ENCODE measurements around the gene TRABD.
"Not testable (repeated sequence)": the region's sequence is repeated elsewhere in the genome, so short reads cannot be mapped to it uniquely, and the experiment has no call there.

Gene TRABD

DNA sequence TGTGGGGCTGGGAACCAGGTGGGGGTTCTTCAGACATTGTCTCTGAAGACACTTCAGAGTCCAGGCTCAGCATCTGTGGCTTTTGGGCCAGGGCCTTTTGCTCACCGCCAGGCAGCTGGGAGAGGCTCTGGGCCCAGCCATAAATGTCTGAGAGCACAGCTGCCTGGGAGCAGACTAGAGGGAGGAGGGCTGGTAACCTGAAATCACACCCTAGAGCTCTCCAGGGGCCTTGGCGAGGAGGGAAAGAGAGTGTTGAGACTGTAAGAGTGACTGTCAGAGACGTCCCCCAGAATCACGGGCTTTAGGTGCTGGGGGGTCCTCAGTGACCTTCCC, 4.1 kb downstream of the TRABD start:
- DNase-seq: no peak

DNA sequence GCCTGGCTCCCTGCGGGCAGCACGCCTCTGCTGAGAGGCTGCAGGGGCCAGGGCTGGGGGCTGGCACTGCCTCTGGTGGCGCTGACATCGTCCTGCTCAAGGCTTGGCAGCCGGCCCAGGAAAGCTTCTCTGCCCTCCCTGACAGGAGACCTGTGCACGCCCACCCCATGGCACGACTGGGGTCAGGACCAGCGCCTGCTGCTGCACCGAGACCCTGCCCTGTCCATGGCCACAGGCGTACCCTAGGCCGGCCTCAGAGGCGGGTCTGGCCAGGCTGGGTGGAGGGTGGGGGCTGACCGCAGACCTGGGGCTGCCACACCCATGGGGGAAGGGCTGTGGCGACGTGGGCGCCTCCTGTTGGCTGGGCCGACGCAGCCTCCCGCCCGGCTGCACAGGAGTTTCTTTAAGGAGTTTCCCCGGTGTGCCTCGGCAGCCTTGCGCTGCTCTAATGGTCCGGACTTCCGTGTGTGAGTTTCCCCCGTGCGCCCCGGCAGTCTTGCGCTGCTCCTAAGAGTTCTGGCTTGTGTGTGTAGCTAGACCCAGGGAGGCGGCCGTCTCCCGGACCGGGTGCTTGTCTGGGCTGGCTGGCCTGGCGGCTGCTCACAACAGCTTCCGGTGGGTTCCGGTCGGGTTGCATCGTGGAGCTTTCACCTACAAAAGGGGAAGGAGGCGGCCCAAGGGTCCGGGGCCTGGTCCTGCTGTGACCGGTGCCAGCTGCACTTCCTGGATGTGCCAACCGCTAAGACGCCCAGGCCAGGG, 4.6 kb downstream of the TRABD start:
- DNase-seq: peak; percentile 61

DNA sequence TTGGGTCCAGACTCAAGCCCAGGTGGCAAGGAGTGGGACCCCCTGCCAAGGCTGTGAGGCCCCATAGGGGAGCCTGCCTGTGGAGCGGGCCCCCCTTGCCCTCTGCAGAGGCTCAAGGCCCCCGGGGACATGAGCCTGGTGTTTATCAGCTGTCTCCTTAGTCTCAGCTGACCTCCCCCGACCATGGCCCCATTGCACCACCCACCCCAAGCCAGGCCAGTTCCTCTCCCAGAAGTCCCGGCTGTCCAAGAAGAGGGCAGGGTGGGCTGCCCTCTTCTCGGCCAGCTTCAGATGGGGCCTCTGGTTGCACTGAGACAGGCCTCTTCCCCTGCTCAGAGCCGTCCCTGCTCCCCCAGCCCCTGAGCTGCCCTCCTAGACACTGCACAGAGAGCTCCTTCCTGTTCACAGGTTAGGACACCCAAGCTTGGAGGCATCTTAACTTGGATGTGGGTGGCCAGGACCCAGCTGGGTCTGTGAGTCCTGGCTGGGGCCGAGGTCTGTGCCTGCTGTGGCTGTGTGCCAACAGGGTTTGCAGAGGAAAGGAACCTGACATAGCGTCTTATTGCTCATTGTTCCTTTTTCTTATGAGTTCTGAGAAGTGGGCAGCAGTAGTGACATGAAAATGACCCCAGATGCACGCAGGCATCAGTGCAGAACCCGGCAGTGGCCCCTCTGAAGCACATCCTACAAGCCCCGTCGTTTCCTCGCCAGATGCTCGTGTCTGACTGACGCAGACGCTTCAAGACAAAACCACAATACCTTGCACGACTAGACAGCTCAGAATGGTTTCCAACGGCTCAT, 5.4 kb downstream of the TRABD start:
- no peak for DNase-seq

DNA sequence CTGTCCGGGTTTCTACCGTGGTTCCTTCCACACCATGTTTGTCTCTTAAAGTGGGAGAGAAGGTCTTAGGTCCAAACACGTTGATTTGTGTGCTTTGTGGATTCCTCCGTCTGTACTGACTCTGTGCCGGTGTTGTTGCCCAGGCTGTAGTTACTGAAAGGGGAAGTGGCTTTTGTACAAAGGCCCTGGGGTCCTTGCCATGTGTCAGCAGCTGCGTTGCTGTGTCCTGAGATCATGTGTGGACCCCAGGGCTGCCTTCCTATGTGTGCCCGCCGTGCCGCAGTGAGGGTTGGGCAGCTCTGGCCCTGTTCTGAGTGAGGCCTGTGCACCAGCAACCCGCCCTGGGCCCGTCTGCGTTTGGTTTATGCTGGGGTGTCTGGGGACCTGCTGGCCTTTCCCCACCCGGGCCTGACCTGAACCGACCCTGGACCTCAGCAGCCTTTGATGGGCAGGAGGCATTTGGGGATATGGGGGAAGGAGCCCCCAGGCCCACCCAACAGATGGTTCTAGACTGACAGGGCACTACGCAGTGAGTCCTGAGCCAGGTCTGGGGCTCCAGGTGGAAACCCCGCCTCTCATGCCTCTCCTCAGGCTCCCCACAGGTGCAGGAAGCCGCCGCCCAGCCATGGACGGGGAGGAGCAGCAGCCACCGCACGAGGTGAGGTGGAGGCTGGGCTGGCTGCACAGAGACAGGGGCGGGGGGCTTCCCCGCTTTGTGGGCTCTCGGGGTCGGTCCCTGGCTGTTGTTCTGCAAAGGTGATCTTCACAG, 6.9 kb downstream of the TRABD start:
- DNase-seq: no peak

DNA sequence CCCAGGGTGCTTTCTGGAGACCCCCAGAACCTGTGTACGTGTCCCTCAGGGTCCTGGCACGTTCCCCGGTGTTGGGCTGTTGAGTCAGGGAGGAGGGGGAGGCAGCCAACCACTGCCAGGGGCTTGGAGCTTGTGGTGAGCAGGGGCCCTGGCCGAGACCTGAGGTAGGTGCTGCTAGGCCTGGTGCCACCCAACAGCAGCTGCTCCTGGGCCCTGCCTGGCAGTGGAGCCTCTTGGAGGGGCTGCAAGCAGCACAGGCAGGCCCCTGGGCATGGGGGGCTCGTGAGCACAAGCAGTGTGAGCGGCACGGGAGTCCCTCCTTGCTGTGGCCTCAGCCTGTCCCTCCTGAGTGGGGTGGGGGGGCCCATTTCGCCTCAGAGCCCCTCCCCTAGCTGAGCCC, 7.9 kb downstream of the TRABD start:
- no peak for DNase-seq

DNA sequence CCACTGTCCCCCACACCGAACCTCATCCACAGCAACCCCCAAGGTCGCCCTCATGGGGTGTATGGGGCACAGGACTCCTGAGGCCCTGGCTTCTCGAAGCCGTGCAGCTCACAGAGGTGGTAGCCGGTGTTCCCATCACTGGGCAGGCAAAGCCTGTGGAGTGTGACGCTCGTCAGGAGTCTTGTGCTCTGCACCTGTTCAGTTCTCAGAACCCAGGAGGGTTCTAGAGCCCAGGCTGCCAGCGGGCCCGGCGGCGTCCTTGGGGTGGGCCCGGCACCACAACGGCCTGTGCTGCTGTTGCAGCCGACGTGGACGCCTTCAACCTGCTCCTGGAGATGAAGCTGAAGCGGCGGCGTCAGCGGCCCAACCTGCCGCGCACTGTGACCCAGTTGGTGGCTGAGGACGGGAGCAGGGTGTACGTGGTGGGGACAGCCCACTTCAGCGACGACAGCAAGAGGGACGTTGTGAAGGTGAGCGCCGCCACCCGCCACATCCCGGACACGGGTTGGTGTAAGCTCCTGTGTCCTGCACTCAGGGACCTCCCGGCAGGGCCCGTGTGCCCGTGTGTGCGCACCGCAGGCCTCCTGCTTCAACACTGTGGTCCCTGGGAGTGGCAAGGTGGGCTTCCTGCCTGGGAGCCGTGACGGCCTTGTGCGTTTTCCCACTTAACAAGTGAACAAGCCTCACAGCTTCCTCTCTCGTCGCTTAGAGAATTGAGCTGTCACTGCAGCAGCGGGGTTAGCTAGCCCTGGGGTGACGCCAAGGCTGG, 8.5 kb downstream of the TRABD start:
- DNase-seq: no peak

DNA sequence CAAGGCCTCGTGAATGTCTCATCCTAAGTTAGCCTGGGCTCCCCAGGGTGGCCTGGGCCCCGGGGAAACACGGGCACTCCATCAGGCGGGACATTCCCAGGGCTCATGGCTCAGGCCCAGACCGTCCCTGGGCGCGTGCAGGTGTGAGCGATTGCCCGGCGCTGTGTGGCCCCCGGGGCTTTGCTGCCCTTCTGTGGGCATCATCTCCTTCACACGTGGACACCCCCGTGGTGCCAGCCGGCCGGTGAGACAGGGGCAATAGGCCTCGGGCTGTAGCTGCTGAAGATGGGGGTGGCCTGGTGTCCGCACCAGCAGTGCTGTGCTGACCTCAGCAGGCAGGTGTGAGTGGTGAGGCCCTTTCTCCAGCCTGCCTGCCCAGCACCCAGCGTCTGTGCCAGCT, 10.5 kb downstream of the TRABD start:
- DNase-seq: no peak

DNA sequence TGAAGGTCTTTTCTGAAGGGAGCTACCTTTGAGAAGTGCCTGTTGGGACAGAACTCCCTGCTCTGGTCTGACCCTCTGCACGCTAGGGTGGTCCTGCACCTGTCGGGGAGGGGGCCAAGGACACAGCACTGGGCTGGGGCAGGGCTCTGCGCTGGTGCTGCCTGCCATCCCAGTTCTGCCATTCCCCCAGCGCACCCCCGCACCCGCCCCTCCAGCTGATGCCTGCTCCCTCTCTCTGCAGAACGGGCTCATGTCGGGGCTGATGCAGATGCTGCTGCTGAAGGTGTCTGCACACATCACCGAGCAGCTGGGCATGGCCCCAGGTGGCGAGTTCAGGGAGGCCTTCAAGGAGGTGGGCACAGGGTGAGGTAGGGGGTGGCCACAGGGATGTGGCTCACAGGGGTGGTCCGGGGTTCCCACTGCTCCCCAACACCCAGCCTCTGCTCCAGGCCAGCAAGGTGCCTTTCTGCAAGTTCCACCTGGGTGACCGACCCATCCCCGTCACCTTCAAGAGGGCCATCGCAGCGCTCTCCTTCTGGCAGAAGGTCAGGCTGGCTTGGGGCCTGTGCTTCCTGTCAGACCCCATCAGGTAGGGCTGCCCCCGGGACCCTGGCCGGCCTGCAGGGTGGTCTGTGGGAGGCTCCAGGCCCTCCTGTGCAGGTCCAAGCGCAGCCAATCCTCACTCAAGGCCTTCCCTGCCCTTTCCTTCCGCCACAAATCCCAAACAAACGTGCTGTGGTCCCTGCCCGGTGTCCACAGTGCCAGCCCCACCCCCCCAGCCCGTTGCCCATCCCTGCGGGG, 11.5 kb downstream of the TRABD start:
- no peak for DNase-seq

DNA sequence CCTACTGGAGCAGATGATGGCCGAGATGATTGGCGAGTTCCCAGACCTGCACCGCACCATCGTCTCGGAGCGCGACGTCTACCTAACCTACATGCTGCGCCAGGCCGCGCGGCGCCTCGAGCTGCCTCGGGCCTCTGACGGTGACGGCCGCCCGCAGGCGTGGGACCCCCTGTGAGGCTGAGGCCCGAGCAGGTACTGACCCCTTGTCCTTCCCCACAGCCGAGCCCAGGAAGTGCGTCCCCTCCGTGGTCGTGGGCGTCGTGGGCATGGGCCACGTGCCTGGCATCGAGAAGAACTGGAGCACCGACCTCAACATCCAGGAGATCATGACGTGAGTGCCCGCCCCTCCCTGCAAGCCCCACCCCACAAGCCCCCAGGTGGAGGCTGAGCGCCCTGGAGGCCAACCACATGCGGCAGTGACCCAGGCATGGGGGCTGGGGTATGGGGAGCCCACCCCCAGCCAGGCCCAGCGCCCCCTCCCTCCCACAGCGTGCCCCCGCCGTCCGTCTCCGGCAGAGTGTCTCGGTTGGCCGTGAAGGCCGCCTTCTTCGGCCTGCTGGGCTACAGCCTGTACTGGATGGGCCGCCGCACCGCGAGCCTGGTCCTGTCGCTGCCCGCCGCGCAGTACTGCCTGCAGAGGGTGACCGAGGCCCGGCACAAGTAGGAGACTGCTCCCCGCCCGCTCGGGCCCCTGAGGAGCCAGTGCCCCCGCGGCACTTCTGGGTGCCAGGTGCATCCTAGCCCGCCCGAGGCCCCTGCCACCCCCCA, 12.3 kb downstream of the TRABD start:
- DNase-seq: no peak

DNA sequence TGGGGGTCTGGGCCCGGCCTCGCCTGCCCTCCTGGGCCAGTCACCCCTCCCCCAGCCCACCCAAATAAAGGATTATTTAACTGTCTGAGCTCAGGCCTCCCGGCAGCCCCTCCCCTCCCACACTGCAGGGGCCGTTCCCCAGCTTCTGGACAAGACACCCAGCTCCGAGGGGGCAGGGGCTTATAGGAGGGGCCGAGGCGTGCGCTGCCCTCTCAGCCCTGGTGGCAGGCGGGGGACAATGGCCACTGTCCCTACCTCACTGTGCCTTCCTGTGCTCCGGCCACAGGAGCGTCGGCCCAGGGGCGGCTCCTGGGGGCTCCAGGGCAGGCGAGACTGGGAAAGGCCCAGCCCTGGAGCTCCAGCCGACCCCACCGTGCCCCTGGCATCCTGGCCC, 12.9 kb downstream of the TRABD start:
- DNase-seq: no peak

DNA sequence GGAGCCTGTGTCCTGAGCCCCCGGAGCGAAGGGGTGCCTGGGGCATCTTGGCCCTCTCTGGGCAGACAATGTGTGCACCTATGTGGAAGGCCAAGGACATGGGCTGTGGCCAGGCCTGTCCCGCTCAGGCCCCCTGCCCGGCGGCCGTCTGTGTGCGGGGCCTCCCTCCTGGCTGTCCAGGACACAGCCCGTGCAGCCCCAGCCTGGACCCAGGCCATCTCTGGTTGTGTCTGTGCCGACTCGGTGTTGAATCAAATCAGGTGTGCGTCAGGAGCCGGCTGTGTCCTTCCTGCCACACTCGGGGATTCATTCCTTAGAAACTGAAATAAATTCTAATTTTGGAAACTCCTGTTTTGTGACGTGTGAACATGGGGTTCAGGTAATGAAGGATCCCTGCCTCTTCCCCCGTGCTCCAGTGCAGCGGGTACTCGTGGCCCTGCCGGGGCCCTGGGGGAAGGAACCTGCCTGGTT, 13.6 kb downstream of the TRABD start:
- no peak for DNase-seq

DNA sequence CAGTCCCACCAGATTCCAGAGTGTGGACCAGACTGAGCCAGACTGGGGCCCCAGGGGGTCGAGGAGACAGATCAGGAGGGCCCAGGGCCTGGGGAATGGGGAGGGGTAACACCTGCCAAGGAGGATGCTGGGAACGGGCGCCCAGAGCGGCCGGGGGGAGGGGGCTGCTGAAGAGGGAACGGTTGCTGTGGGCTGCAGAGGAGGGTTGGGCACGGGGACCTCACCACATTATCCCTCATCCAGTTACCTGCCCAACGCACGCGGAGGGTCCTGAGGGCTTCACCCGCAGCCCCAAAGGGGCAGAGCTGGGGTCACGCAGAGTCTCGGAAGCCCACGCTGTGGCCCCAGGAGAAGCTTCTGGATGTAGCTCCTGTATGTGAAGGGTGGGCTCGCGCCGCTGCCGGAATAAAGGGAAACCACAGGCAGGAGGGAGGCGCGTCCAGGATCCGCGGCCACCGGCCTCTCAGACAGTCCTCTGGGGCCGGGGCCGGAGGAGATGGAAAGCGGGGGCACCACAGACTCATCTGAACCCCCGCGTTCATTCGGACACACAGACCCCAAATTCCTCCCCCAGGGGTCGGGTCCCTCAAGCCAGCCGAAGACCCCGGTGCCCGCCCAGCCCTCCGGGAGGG, 14.2 kb downstream of the TRABD start:
- no peak for DNase-seq

DNA sequence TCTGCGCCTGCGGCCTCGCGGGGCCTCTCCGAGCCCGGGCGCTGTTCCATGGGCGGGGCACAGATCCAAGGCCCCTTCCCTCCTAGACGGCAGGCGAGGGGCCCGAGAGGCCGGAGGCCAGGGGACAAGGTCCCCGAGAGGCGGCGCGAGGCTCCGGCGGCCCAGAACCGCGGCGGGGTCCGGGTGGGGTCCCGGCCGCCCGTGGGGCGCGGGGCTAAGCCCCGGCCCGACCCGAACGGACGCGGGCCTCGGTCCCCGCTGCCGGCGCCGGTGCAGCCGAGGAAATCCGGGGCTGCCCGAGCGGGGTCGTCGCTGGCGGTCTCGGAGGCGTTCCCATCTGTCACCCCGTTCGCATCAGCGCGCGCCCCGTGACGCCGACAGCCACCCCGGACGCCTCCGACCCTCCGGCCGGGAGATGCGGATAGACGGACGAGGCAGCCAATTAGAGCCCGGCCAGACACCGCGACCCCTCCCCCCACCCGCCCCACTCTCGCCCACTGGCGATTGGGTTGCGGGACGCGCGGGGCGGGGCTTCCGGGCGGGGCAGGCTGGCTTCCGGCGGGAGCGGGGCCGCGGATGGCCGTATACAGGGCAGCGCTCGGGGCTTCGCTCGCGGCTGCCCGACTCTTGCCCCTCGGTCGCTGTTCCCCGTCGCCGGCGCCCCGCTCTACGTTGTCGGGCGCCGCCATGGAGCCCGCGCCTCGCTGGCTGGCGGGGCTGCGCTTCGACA, 14.9 kb downstream of the TRABD start, which contains the start of gene SELENOO:
Gene SELENOO (plus strand): TSS at position 551 of the 730 bp plus-strand sequence. CDS start 26 bp downstream, at position 577.
- DNase-seq: peak; percentile 48

DNA sequence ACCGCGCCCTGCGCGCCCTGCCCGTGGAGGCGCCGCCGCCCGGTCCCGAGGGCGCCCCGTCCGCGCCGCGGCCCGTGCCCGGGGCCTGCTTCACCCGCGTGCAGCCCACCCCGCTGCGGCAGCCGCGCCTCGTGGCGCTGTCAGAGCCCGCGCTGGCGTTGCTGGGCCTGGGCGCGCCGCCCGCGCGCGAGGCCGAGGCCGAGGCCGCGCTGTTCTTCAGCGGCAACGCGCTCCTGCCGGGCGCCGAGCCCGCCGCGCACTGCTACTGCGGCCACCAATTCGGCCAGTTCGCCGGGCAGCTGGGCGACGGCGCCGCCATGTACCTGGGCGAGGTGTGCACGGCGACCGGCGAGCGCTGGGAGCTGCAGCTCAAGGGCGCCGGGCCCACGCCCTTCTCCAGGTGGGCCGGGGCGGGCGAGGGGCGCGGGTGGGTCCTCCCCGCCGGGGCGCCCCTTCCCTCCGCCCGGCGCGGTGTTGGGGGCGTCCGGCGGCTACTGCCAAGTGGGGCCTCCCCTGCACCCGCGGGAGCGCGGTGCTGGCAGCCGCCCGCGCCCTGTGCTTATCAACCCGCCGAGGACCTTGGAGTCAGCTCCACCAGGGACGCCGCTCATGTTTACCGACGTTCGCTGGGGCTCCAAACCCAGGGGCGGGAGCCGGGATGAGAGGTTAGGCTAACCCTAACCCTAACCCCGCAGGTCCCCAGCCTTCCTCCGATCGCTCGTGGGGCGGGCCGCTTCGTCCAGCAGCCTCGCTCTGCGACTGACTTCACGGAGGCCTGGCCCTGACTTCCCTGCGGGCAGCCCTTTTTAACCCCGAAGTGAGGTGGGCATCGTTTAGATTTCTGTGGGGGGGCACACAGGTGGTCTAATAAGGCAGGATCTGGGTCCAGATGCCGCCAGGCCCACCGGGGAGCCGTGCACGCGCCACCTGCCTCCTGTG, 15.7 kb downstream of the TRABD start:
- no peak for DNase-seq

DNA sequence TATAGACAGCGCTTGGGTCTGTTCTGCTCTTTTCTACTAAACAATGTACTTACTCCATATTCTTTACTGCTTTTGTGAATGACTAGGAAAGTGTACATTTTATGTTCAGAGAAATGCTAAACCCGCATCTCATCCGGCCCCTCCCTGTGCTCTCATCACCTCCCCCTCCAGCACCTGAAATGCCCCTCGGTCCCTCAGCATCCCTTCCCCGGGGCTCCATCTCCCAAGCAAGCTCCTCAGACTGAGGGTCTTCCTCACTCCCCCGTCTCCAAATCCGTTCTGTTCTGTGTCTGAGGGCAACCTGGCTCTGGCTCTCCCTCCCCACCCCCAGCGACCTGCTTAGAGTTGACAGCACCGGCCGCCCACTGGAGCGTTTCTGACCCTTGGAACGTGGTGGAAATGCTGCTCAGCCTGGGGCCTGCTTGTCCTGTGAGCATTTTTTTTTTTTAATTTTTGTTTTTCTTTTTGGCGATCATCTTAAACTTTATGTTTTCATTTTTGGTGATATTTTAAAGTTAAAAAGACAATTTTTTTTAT, 16.5 kb downstream of the TRABD start:
- DNase-seq: no peak

DNA sequence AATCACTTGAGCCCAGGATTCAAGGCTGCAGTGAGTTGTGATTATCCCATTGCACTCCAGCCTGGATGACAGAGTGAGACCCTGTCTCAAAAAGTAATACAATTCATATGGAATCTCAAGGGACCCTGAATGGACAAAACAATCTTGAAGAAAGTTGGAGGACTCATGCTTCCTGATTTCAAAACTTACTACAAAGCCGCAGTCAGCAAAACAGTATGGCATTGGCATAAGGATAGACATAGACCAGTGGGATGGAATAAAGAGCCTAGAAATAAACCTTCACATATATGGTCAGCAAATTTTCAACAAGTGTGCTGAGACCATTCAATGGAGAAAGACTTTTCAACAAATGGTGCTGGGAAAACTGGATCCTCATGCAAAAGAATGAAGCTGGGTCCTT, 17.6 kb downstream of the TRABD start:
- no peak for DNase-seq

DNA sequence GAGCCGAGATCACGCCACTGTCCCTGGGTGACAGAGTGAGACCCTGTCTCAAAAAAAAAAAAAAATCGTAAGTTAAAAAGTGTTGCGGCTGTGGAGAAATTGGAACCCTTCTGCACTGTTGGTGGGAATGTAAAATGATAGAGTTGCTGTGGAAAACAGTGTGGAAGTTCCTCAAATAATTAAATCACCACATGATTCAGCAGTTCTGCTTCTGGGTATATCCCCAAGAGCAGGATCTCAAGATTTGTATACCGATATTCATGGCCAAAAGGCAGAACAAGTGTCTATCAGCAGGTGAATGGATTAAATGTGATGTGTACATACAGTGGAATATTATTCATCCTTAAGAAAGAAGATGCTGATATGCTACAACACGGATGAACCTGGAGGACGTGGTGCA, 18.9 kb downstream of the TRABD start:
- DNase-seq: no peak

DNA sequence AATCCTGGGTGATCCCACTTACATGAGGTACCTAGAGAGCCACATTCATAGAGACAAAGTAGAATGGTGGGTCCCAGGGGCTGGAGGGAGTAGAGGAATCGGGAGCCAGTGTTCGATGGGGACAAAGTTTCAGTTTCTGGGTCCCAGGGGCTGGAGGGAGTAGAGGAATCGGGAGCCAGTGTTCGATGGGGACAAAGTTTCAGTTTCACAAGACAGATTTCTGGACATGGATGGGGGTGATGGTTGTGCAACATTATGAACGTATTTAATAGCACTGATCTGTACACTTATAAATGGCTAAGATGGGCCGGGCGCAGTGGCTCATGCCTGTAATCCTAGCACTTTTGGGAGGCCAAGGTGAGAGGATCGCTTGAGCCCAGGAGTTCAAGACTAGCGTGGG, 19.3 kb downstream of the TRABD start:
- DNase-seq: not testable (repeated sequence)

Data from DMS79 (cell line).